ENCODE results near the gene ITPR1.

ITPR1 gene

GRCh38 chr3:4821975-4822374 is 328.8 kb downstream of the ITPR1 start:
- no peaks in the 10 kb centered on the region for H3K36me3 ChIP-seq (replicated peaks)
- H3K4me3 ChIP-seq (ENCODE audit: low read depth, low read length): no peak overlapping the region
- in situ Hi-C loops (cut with HindIII; ENCODE audit: low pct_ligation_motif_present, low sequenced_read_pairs): no loop called here
- TF ChIP-seq CTCF (IDR thresholded peaks at IDR 0.05; ENCODE audit: low read depth, low read length, missing control alignments): no peak
- no peaks in the 10 kb centered on the region for H3K27me3 ChIP-seq (replicated peaks)
- no peak overlapping the region for H3K27ac ChIP-seq
- no peak for DNase-seq

- in situ Hi-C loops (cut with HindIII; ENCODE audit: low pct_ligation_motif_present, low sequenced_read_pairs): no loop called here
- TF ChIP-seq CTCF (IDR thresholded peaks at IDR 0.05; ENCODE audit: low read depth, low read length, missing control alignments): no peak
- Histone ChIP-seq H3K4me3 (ENCODE audit: low read depth, low read length) (no peak overlapping the region), H3K36me3 (replicated peaks) (no peaks in the 10 kb centered on the region), H3K27me3 (replicated peaks) (no peaks in the 10 kb centered on the region), H3K27ac (no peak overlapping the region)
- DNase-seq: no peak
These were observed 329.4 kb downstream of the ITPR1 start for GRCh38 chr3:4822568-4822967.

- Histone ChIP-seq H3K27me3 (replicated peaks) (no peaks in the 10 kb centered on the region), H3K4me3 (ENCODE audit: low read depth, low read length) (no peak overlapping the region)
These were observed 330.2 kb downstream of the ITPR1 start for GRCh38 chr3:4823385-4823784.

GRCh38 chr3:4823986-4824925 is 331.1 kb downstream of the ITPR1 start:
- in situ Hi-C loops (cut with HindIII; ENCODE audit: low pct_ligation_motif_present, low sequenced_read_pairs): no loop called here
- no peaks in the 10 kb centered on the region for H3K36me3 ChIP-seq (replicated peaks)
- no peaks in the 10 kb centered on the region for H3K27me3 ChIP-seq (replicated peaks)
- H3K4me3 ChIP-seq (ENCODE audit: low read depth, low read length): no peak overlapping the region
- TF ChIP-seq CTCF (IDR thresholded peaks at IDR 0.05; ENCODE audit: low read depth, low read length, missing control alignments): no peak
- H3K27ac ChIP-seq: no peak overlapping the region
- DNase-seq: no peak

More at GRCh38 chr3:4823385-4823784, 330.2 kb downstream of the ITPR1 start:
- no peak overlapping the region for H3K27ac ChIP-seq
- no peak for DNase-seq
- no peak for TF ChIP-seq CTCF (IDR thresholded peaks at IDR 0.05; ENCODE audit: low read depth, low read length, missing control alignments)
- H3K36me3 ChIP-seq (replicated peaks): no peaks in the 10 kb centered on the region
- in situ Hi-C loops (cut with HindIII; ENCODE audit: low pct_ligation_motif_present, low sequenced_read_pairs): no loop called here

- H3K4me3 ChIP-seq (ENCODE audit: low read depth, low read length): no peak overlapping the region
- no peaks in the 10 kb centered on the region for H3K27me3 ChIP-seq (replicated peaks)
- in situ Hi-C loops (cut with HindIII; ENCODE audit: low pct_ligation_motif_present, low sequenced_read_pairs): no loop called here
- H3K27ac ChIP-seq: no peak overlapping the region
- no peaks in the 10 kb centered on the region for H3K36me3 ChIP-seq (replicated peaks)
- peak; percentile 46 for DNase-seq
- no peak for TF ChIP-seq CTCF (IDR thresholded peaks at IDR 0.05; ENCODE audit: low read depth, low read length, missing control alignments)
These were observed 331.8 kb downstream of the ITPR1 start for GRCh38 chr3:4824926-4825325.
